IPS-18a (cell line): Measurements from ENCODE around the gene FUT9.

Experiments
- H3K27ac ChIP-seq: one replicate; pipeline ENCODE4 v1.5.1; 2013; ENCODE audit warnings: low read length
- H3K27me3 ChIP-seq: one replicate; pipeline ENCODE4 v1.6.1; 2013; ENCODE audit warnings: mild to moderate bottlenecking, low read length; ENCODE audit not compliant: control insufficient read depth, insufficient read depth
- H3K36me3 ChIP-seq: one replicate; pipeline ENCODE4 v1.6.1; 2013; ENCODE audit warnings: low read depth, low read length; ENCODE audit not compliant: control insufficient read depth
- H3K4me1 ChIP-seq: one replicate; pipeline ENCODE4 v1.6.1; 2013; ENCODE audit warnings: low read depth, low read length; ENCODE audit not compliant: control insufficient read depth
- H3K4me3 ChIP-seq: one replicate; pipeline ENCODE4 v1.5.1; 2013; ENCODE audit warnings: low read length
- H3K9ac ChIP-seq: one replicate; pipeline ENCODE4 v1.6.1; 2013; ENCODE audit warnings: mild to moderate bottlenecking, low read length, moderate library complexity
- H3K9me3 ChIP-seq: one replicate; pipeline ENCODE4 v1.6.1; 2013; ENCODE audit warnings: low read depth, low read length; ENCODE audit not compliant: control insufficient read depth

The FUT9 gene

DNA sequence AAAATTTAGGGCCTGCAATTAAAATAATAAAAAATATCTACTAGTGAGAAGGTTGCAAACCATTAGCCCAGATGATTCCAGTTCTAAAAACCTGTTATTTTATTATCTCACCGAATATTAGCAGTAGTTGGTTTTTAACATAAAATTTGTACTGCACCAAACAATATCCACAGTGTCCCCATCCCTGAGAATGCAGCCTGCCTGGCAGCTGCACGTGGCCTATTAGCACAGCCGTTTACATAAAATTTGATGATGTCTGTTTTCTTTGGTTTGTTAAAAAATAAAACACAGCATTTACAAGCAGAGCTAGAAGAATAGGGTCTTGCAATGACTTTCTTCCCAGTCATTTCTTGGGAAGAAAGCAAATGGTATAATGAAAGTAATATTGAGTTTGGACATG lies 58.2 kb downstream of the FUT9 start:
- Histone ChIP-seq H3K4me3 (no peak overlapping the region), H3K9me3 (no peaks in the 10 kb centered on the region), H3K9ac (no peak overlapping the region), H3K4me1 (peaks cover 6% of the 10 kb centered on the region), H3K27ac (no peak overlapping the region), H3K36me3 (no peaks in the 10 kb centered on the region), H3K27me3 (no peaks in the 10 kb centered on the region)

DNA sequence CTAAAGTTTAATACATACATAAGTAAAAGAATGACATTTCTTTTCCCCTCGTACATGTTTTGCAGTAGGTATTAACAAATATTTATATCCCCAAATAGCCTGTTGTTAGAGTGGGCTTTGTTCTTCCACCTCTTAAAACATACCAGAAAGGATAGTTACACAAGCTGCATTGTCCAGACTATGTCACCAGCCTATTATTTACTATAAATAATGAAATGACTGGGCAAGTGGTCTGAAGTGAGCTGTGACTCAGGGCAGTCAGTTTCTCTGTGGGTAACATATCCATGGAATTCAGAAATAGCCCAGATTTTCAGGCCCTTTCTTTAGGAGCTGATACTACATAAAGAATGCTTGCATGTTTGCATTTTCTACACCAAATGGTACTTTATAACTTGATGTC lies 60.1 kb downstream of the FUT9 start:
- H3K4me1 ChIP-seq, result peaks cover 6% of the 10 kb centered on the region

DNA sequence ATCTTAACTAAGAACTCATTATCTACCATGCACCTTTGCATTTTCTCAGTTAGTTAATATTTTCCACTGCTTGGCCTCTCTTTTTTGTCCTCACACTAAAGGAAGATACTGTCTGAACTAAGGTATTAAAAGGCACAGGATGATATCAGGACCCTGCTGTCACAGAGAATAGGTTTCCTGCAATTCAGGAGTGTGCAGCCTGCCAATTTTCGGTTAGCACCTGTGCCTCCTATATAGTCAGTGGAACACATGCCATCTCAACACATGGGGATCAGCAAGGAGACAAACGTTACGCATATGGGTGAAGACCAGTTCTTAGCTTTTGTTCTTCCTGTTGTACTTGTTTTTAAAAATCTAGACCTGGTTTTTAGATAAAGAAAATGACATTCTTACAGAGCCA lies 71.0 kb downstream of the FUT9 start:
- Histone ChIP-seq H3K9ac (no peak overlapping the region), H3K36me3 (no peaks in the 10 kb centered on the region), H3K4me3 (no peak overlapping the region)

More for the DNA sequence above, 60.1 kb downstream of the FUT9 start:
- Histone ChIP-seq H3K36me3 (no peaks in the 10 kb centered on the region), H3K27me3 (no peaks in the 10 kb centered on the region), H3K4me3 (no peak overlapping the region), H3K9me3 (no peaks in the 10 kb centered on the region), H3K27ac (no peak overlapping the region), H3K9ac (no peak overlapping the region)

DNA sequence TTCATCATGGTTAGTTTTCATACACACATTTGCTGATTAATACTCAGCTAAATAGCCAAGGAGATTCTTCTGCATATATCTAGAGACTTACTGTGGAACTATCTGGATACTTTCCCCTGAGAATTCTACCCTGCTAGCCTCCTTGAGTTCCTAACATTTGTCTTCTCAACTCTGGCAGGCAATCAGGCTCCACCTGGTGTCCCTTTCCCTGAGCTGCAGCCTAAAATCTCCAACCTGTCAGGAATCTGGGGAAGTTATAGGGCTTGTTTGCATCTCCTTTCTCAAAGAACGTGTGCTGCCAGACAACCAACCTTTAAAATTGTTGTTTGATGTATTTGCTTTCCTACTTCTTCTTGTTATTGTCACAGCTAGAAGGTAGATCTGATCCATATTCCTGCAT lies 73.4 kb downstream of the FUT9 start:
- Histone ChIP-seq H3K27ac (no peak overlapping the region), H3K4me3 (no peak overlapping the region), H3K4me1 (no peaks in the 10 kb centered on the region), H3K36me3 (no peaks in the 10 kb centered on the region), H3K9ac (no peak overlapping the region), H3K9me3 (no peaks in the 10 kb centered on the region), H3K27me3 (no peaks in the 10 kb centered on the region)

More for the DNA sequence above, 71.0 kb downstream of the FUT9 start:
- Histone ChIP-seq H3K4me1 (no peaks in the 10 kb centered on the region), H3K27ac (no peak overlapping the region), H3K27me3 (no peaks in the 10 kb centered on the region), H3K9me3 (no peaks in the 10 kb centered on the region)

DNA sequence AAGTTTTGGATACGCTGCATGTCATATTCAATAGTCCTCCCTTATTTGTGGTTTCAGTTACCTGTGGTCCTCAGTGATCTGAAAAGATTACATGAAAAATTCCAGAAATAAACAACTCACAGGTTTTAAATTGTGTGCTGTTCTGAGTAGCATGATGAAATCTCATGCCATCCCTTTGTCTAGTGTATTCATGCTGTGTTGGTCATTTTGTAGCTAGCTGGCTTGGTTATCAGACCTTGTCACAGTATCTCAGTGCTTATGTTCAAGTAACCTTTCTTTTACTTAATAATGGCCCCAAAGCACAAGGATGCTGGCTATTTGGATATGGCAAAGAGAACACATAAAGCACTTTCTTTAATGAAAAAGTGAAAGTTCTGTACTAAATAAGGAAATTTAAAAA lies 78.3 kb downstream of the FUT9 start:
- no peak overlapping the region for H3K4me3 ChIP-seq
- H3K27ac ChIP-seq, result no peak overlapping the region
- no peaks in the 10 kb centered on the region for H3K27me3 ChIP-seq
- no peaks in the 10 kb centered on the region for H3K36me3 ChIP-seq
- no peaks in the 10 kb centered on the region for H3K4me1 ChIP-seq
- H3K9ac ChIP-seq, result no peak overlapping the region
- H3K9me3 ChIP-seq, result no peaks in the 10 kb centered on the region

DNA sequence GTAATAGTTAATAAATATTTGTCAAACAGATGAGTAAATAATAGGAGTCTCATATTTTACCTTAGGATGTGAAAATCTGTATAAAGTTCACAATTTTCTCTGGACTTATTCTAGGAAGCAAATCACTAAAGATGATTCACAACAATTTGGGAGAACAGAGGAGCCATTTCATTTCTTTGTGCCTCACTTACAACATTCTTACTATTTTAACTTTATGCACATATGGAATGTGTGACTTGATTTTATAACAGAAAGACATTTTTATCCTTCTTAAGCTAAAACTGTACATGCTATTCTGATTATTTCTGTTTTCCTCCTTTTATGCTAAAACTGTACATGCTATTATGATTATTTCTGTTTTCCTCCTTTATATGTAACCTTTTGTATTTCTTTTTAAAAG lies 83.3 kb downstream of the FUT9 start:
- Histone ChIP-seq H3K4me3 (no peak overlapping the region), H3K9me3 (no peaks in the 10 kb centered on the region), H3K27me3 (no peaks in the 10 kb centered on the region), H3K4me1 (no peaks in the 10 kb centered on the region), H3K36me3 (no peaks in the 10 kb centered on the region), H3K9ac (no peak overlapping the region), H3K27ac (no peak overlapping the region)

DNA sequence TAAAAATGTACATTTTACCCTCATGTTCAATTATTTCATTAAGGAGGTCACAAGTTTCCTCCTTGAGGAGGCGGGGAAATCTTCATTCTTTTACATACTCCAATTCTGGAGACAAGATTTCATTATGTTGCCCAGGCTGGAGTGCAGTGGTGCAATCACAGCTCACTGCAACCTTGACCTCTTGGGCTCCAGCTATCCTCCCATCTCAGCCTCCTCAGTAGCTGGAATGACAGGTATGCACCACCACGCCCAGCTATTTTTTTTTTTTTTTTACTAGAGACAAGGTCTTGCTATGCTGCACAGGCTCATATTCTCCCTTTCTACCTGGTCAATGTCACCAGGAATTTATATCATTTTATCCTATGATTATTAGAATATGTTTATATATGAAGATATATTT lies 85.8 kb downstream of the FUT9 start:
- H3K4me3 ChIP-seq, result no peak overlapping the region
- H3K9me3 ChIP-seq, result no peaks in the 10 kb centered on the region
- H3K9ac ChIP-seq, result no peak overlapping the region
- H3K27ac ChIP-seq, result no peak overlapping the region
- H3K36me3 ChIP-seq, result no peaks in the 10 kb centered on the region
- H3K4me1 ChIP-seq, result no peaks in the 10 kb centered on the region
- H3K27me3 ChIP-seq, result no peaks in the 10 kb centered on the region

DNA sequence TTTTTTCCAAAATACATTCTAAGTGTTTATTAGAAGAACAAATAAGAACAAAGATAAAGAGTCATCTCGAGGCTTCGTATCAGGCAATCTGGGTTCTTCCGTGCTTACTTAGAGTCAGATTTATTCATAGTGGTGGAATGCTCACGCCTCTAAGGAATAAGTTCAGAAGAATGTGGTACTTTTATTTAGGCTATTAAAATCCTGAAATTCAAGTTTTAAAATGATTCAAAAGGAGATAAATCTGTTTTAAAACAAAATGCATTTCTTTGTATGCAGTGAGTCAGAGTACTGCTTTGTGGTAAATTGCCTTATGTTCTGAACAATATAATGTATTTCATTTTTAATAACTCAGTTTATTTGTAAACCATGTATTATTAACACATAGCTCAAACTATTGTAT lies 89.1 kb downstream of the FUT9 start:
- Histone ChIP-seq H3K9me3 (no peaks in the 10 kb centered on the region), H3K4me1 (no peaks in the 10 kb centered on the region), H3K27me3 (no peaks in the 10 kb centered on the region), H3K36me3 (no peaks in the 10 kb centered on the region), H3K27ac (no peak overlapping the region), H3K9ac (no peak overlapping the region), H3K4me3 (no peak overlapping the region)

DNA sequence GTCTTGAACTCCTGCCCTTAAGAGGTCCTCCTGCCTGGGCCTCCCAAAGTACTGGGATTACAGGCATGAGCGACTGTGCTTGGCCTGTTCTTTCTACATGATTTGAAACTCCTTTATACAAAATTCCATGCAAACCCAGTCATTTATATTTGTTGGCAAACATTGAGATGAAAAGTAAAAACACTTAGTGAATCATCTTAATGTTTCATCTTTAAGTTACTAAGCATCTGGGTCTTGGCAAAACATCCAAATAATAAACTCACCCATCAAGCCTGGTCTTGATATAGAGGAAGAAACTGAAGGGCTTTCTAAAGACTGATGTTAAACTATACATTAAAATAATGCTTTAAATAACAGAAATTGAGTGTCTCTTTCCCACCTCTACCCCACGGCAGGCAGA lies 95.1 kb downstream of the FUT9 start:
- Histone ChIP-seq H3K9me3 (no peaks in the 10 kb centered on the region), H3K27ac (no peak overlapping the region), H3K4me3 (no peak overlapping the region), H3K9ac (no peak overlapping the region), H3K4me1 (no peaks in the 10 kb centered on the region), H3K36me3 (no peaks in the 10 kb centered on the region), H3K27me3 (no peaks in the 10 kb centered on the region)

DNA sequence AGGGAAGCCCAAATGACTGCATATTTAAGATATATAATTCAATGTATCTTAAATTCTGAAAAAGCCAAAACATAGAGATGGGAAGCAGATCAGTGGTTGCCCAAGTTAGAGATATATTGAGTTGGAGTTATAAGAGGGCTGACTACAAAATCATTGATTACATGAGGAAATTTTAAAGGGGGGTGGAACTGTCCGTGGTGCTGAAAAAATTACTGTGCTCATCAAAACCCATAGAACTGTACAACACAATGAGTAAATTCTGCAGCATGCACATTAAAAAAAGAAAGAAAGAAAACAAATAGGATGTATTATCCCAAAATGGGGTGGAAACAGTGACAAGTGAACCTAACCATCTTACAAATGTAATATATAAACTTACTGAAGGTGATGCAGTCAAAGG lies 100.9 kb downstream of the FUT9 start:
- H3K9ac ChIP-seq, result no peak overlapping the region
- H3K4me1 ChIP-seq, result no peaks in the 10 kb centered on the region
- no peak overlapping the region for H3K27ac ChIP-seq
- H3K27me3 ChIP-seq, result no peaks in the 10 kb centered on the region
- H3K9me3 ChIP-seq, result no peaks in the 10 kb centered on the region
- H3K36me3 ChIP-seq, result no peaks in the 10 kb centered on the region
- H3K4me3 ChIP-seq, result no peak overlapping the region

DNA sequence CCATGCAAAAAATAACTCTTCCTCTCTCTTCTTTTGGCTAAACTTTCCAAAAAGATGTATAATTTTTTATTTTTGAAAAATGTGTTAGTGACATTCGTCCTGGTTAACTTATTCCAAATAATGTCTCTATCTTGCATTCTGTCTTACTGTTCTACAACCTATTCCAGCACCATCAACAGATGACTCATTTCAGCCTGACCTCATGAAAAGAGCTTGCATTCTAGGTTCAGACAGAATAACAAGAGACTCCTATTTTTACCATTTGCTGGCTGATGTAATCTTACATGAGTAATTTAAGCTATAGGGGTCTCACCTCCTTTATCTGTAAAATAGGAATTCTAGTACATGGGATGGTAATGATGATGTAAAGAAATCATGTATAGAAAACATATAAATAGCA lies 109.0 kb downstream of the FUT9 start:
- Histone ChIP-seq H3K4me3 (no peak overlapping the region), H3K36me3 (no peaks in the 10 kb centered on the region), H3K27me3 (no peaks in the 10 kb centered on the region), H3K9ac (no peak overlapping the region), H3K9me3 (no peaks in the 10 kb centered on the region), H3K4me1 (no peaks in the 10 kb centered on the region), H3K27ac (no peak overlapping the region)

DNA sequence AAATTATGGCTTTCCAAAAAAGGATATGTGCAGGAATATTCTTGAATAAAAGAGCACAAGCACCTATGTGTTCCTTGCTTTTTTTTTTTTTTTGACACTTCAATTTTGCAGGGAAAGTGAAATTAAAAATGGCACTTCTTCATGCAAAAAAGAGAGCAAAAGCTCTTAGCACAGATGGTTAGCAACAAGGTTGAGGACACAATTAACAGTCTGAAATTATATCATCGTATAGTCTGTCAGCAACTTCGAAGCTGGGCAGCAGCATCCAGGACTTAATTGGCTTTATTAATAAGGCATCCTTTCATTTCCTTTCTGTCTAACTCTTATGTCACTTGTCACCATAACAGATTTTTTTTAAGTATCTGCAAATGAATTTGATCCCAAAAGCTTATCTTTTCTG lies 122.6 kb downstream of the FUT9 start:
- Histone ChIP-seq H3K27ac (no peak overlapping the region), H3K4me3 (no peak overlapping the region), H3K4me1 (no peaks in the 10 kb centered on the region), H3K36me3 (no peaks in the 10 kb centered on the region), H3K9ac (no peak overlapping the region), H3K27me3 (no peaks in the 10 kb centered on the region), H3K9me3 (peaks cover 6% of the 10 kb centered on the region)
